GM13976 (cell line): ENCODE results near the gene SDCBP2.

ENCODE experiments used
- DNase-seq: peaks from one replicate; pipeline ENCODE4 v3.0.0; 2012; ENCODE audit warnings: low spot score
- in situ Hi-C: fragments of 300-500 bp; cut with MboI; formaldehyde crosslinking; loops from one replicate; pipeline ENCODE4 v1.12.0; 2022; ENCODE audit warnings: low sequenced_read_pairs, mixed read lengths, inconsistent platforms; ENCODE audit not compliant: unreplicated experiment
- TF ChIP-seq, protein P1 (sequence below): IDR thresholded peaks from 2 replicates; pipeline ENCODE4 v1.5.1; 2012; ENCODE audit warnings: borderline replicate concordance, mild to moderate bottlenecking; ENCODE audit not compliant: insufficient read depth; ENCODE audit errors: extremely low read depth, missing control alignments, control extremely low read depth

Gene SDCBP2

DNA sequence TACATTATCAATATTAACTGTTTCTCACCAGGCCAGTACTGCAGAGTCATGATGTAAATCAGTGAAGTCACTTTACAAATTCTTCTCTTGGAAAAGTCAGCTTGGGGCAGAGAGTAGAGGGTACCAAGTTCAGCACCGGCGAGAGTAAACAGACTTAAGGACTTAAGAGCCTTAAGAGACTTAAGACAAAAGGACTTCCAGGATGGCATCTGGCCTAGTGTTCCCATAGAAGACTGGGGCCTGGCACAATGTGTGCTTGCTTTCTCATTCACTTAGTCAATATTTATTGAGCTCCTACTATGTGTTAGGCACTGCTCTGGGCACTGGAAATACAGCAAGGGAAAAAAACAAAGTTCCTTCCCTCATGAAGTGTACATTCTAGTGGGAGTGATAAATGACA lies 64.2 kb downstream of the SDCBP2 start:
- in situ Hi-C loops = no loop called here
- no peak for DNase-seq
- TF ChIP-seq, protein P1, sequence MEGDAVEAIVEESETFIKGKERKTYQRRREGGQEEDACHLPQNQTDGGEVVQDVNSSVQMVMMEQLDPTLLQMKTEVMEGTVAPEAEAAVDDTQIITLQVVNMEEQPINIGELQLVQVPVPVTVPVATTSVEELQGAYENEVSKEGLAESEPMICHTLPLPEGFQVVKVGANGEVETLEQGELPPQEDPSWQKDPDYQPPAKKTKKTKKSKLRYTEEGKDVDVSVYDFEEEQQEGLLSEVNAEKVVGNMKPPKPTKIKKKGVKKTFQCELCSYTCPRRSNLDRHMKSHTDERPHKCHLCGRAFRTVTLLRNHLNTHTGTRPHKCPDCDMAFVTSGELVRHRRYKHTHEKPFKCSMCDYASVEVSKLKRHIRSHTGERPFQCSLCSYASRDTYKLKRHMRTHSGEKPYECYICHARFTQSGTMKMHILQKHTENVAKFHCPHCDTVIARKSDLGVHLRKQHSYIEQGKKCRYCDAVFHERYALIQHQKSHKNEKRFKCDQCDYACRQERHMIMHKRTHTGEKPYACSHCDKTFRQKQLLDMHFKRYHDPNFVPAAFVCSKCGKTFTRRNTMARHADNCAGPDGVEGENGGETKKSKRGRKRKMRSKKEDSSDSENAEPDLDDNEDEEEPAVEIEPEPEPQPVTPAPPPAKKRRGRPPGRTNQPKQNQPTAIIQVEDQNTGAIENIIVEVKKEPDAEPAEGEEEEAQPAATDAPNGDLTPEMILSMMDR = no peak

DNA sequence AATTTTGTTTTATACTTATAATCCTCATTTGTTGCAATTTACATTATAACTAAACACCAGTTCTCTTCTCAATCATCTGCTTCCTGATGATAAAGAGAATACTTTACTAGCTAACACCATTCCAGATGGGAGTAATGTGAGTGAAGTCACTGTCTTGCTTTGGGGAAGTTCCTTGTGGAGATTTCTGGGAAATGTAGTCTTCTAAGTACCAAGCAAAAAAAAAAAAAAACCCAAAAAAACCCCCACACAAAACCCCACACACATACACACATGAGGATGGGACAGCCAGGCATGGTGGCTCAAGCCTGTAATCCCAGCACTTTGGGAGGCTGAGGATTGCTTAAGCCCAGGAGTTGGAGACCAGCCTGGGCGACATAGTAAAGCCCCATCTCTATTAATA lies 65.1 kb downstream of the SDCBP2 start:
- no peak for DNase-seq
- in situ Hi-C loops = no loop called here
- TF ChIP-seq, protein P1 = no peak
